Measurements from ENCODE around the gene UXS1. TPM values are rescaled to one million over a fixed set of nuclear protein-coding genes. Genes with fewer than 3 reads are reported as not detected.

The UXS1 gene
- total RNA-seq, 2 donors from 2014 or later = 43.0 to 44.6 TPM

DNA sequence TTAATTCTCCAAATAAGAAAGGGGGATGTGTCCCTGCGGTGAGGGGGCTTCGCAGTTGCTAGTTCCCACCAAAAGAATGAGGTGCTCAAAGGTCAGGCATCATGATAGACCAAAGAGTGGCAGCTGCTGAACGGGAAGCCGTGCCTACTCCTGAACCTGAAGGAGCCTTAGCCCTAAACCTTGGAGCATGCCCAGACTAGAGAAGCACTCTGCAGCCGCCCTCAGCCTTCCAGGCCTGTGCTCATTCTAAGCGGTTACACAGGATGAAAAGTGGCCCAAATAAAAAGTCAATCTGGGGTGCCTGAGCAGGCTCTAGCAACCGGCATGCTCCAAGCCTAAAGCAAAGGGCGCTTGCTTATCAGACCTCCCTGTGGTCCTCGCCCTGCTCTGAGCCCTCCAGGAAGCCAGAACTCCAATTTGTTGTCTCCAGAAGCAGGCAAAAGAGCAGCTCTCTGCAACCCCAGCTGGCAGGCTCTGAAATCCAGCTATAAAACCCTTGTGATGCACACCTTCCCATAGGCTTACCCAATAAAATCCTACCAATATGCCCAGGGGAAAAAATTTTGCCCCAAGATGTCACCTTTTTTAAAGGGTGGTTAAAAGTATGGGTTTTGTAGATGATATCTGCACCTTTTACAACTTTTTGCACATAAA, 17.5 kb downstream of the UXS1 start:
- H3K27ac Mint-ChIP-seq = no peak overlapping the region
- no peak overlapping the region for H3K4me3 Mint-ChIP-seq
- H3K27me3 Mint-ChIP-seq (ENCODE audit: insufficient read depth) = no peaks in the 10 kb centered on the region
- Histone ChIP-seq H3K9ac (ENCODE audit: extremely low read depth, low read length, poor library complexity, severe bottlenecking) (no peak overlapping the region), H3K27me3 (ENCODE audit: control insufficient read depth, insufficient read depth, low read length, poor library complexity, severe bottlenecking) (no peaks in the 10 kb centered on the region), H3K4me3 (ENCODE audit: low read length) (no peak overlapping the region), H3K9me3 (ENCODE audit: control insufficient read depth, low read length) (no peaks in the 10 kb centered on the region), H3K4me1 (ENCODE audit: control insufficient read depth, insufficient read depth, low read length) (no peaks in the 10 kb centered on the region), H3K36me3 (ENCODE audit: control insufficient read depth, insufficient read depth, low read length) (peaks cover 4% of the 10 kb centered on the region), H3K27ac (ENCODE audit: low read depth, low read length) (no peak overlapping the region)
- peaks cover 5% of the 10 kb centered on the region for H3K36me3 Mint-ChIP-seq (ENCODE audit: low read depth)
- DNase-seq = no peak
- 90 to 92% methylated on average over 9 of the region's 9 CpGs for WGBS, 2 experiments (ENCODE audit: insufficient coverage in 1 of 2, insufficient read length in 1 of 2)
- H3K4me1 Mint-ChIP-seq = peaks cover 11% of the 10 kb centered on the region
- no peaks in the 10 kb centered on the region for H3K9me3 Mint-ChIP-seq
- TF ChIP-seq, protein P1, sequence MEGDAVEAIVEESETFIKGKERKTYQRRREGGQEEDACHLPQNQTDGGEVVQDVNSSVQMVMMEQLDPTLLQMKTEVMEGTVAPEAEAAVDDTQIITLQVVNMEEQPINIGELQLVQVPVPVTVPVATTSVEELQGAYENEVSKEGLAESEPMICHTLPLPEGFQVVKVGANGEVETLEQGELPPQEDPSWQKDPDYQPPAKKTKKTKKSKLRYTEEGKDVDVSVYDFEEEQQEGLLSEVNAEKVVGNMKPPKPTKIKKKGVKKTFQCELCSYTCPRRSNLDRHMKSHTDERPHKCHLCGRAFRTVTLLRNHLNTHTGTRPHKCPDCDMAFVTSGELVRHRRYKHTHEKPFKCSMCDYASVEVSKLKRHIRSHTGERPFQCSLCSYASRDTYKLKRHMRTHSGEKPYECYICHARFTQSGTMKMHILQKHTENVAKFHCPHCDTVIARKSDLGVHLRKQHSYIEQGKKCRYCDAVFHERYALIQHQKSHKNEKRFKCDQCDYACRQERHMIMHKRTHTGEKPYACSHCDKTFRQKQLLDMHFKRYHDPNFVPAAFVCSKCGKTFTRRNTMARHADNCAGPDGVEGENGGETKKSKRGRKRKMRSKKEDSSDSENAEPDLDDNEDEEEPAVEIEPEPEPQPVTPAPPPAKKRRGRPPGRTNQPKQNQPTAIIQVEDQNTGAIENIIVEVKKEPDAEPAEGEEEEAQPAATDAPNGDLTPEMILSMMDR (conservative IDR thresholded peaks at IDR 0.05) = no peak

DNA sequence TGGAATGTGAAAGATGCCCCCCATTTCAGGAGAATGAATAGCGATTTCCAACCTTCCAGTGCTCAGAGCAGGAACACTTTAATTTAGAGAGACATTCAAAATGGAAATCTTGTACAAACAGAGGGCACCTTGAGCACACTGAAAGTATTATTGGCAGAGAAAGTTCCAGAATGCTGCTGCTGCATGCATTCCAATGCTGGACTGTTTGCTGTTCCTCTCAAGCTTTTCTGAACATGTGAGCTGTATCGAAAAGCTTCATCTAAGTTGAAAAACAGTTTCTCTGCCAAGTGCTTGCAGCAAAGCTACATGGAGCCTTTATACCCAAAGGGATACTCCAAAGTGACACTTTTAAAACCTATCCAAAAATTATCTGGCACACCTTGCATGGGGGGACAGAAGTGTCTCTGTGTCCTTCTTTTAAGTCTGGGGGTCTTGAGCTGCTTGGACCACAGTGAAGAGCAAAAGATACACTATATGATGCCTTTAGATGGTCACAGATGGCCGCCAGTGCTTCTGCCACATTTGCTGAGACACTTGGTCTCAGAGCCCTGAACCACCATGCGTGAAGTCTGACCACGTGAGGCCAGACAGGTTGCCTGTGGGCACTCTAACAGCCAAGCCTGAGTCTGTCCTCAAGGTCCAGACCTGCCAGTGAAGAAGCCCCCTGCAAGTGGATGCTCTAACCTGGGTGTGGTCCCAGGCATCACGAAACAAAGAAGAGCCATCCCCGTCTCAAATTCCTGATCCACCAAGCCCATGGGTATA, 18.8 kb downstream of the UXS1 start:
- no peaks in the 10 kb centered on the region for H3K4me1 ChIP-seq (ENCODE audit: control insufficient read depth, insufficient read depth, low read length)
- no peak overlapping the region for H3K4me3 ChIP-seq (ENCODE audit: low read length)
- H3K9ac ChIP-seq (ENCODE audit: extremely low read depth, low read length, poor library complexity, severe bottlenecking) = no peak overlapping the region
- peaks cover 5% of the 10 kb centered on the region for H3K36me3 Mint-ChIP-seq (ENCODE audit: low read depth)
- H3K36me3 ChIP-seq (ENCODE audit: control insufficient read depth, insufficient read depth, low read length) = peaks cover 4% of the 10 kb centered on the region
- DNase-seq = no peak
- no peaks in the 10 kb centered on the region for H3K9me3 ChIP-seq (ENCODE audit: control insufficient read depth, low read length)
- no peaks in the 10 kb centered on the region for H3K9me3 Mint-ChIP-seq
- H3K4me3 Mint-ChIP-seq = no peak overlapping the region
- no peaks in the 10 kb centered on the region for H3K27me3 Mint-ChIP-seq (ENCODE audit: insufficient read depth)
- no peaks in the 10 kb centered on the region for H3K27me3 ChIP-seq (ENCODE audit: control insufficient read depth, insufficient read depth, low read length, poor library complexity, severe bottlenecking)
- no peak overlapping the region for H3K27ac ChIP-seq (ENCODE audit: low read depth, low read length)
- TF ChIP-seq, protein P1 (conservative IDR thresholded peaks at IDR 0.05) = no peak
- WGBS, 2 experiments (ENCODE audit: insufficient coverage in 1 of 2, insufficient read length in 1 of 2) = 92 to 100% methylated on average over 4 to 7 of the region's 7 CpGs
- H3K4me1 Mint-ChIP-seq = peaks cover 11% of the 10 kb centered on the region
- H3K27ac Mint-ChIP-seq = peak overlapping the region; percentile 41

DNA sequence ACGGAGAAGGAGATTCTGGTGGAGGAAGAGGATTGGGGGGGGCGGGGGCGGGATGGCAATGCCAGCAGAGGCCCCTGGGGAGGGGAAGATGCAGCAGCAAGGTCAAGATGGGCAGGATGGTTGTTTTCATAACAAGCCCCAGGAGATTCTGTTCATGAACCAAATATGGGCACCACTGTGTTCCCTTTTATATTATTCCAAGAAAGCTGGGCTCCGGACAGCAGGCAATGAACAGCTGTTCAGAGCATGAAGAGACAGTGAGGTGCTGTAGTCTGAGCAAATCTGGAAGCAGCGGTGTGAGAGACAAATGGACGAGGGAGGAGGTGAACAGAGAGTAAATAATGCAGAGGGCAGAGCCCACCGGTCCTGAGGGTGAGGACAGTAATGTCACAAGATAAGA, 20.0 kb downstream of the UXS1 start:
- Histone ChIP-seq H3K27ac (ENCODE audit: low read depth, low read length) (no peak overlapping the region), H3K9ac (ENCODE audit: extremely low read depth, low read length, poor library complexity, severe bottlenecking) (no peak overlapping the region), H3K36me3 (ENCODE audit: control insufficient read depth, insufficient read depth, low read length) (peaks cover 4% of the 10 kb centered on the region), H3K4me1 (ENCODE audit: control insufficient read depth, insufficient read depth, low read length) (no peaks in the 10 kb centered on the region), H3K27me3 (ENCODE audit: control insufficient read depth, insufficient read depth, low read length, poor library complexity, severe bottlenecking) (no peaks in the 10 kb centered on the region), H3K9me3 (ENCODE audit: control insufficient read depth, low read length) (no peaks in the 10 kb centered on the region), H3K4me3 (ENCODE audit: low read length) (no peak overlapping the region)
- TF ChIP-seq, protein P1 (conservative IDR thresholded peaks at IDR 0.05) = no peak
- Mint-ChIP-seq H3K36me3 (ENCODE audit: low read depth) (peaks cover 5% of the 10 kb centered on the region), H3K27me3 (ENCODE audit: insufficient read depth) (no peaks in the 10 kb centered on the region), H3K27ac (no peak overlapping the region), H3K9me3 (no peaks in the 10 kb centered on the region), H3K4me1 (peaks cover 11% of the 10 kb centered on the region), H3K4me3 (no peak overlapping the region)
- no peak for DNase-seq
- WGBS, 2 experiments (ENCODE audit: insufficient coverage in 1 of 2, insufficient read length in 1 of 2) = 96% methylated on average over 6 to 7 of the region's 7 CpGs

All from endodermal cell (in vitro differentiated cells).